Body of pancreas (tissue), 4 donors: ENCODE results near the gene CAMSAP1. TPM values are rescaled to one million over a fixed set of nuclear protein-coding genes. Genes with fewer than 3 reads are reported as not detected.

Experiments
- ATAC-seq: fragments of 150-250 bp; one replicate; pipeline ENCODE4 v1.9.1; 2016
- DNase-seq, 4 donors: peaks; one replicate each; pipeline ENCODE4 v3.0.0-alpha.2; 2019
- H3K27ac ChIP-seq, 4 donors: fragments of 200-600 bp; sonication (generic); 1 replicate in 3 of 4; 2 replicates in 1 of 4; pipeline versions ENCODE4 v1.5.1 to v1.6.1; 2016 to 2019; ENCODE audit warnings: mild to moderate bottlenecking in 1 of 4, mixed read lengths in 1 of 4, moderate library complexity in 1 of 4
- H3K27me3 ChIP-seq, 2 donors: fragments of 200-600 bp; sonication (generic); one replicate each; pipeline ENCODE4 v1.6.0; 2016; ENCODE audit warnings: mild to moderate bottlenecking in 1 of 2
- H3K36me3 ChIP-seq, 2 donors: fragments of 200-600 bp; sonication (generic); replicated peaks in 1 of 2; 2 replicates each; pipeline ENCODE4 v1.5.1; 2016; ENCODE audit warnings: low read depth in 2 of 2; ENCODE audit not compliant: insufficient read depth in 1 of 2
- H3K4me1 ChIP-seq: fragments of 200-600 bp; sonication (generic); one replicate; pipeline ENCODE4 v1.6.0; 2016
- H3K4me3 ChIP-seq, 2 donors: fragments of 200-600 bp; sonication (generic); 1 replicate in 1 of 2; 2 replicates in 1 of 2; pipeline ENCODE4 v1.5.1; 2016 to 2019
- H3K9me3 ChIP-seq, 3 donors: fragments of 200-600 bp; sonication (generic); 1 replicate in 2 of 3; 2 replicates in 1 of 3; pipeline ENCODE4 v1.5.1; 2016
- POLR2A ChIP-seq, 3 donors: fragments of 450-650 bp; IDR thresholded peaks; one replicate each; pipeline ENCODE4 v1.6.1; 2016; ENCODE audit warnings: antibody characterized with exemption in 3 of 3, mild to moderate bottlenecking in 2 of 3
- WGBS, 2 donors: methylation state at CpG; one replicate each; pipeline ENCODE4 v1.1.5; 2017; 5-methylcytosine and 5-hydroxymethylcytosine counted together
- intact Hi-C: fragments of 100-400 bp; cut with DNase I; formaldehyde crosslinking; loops from one replicate; pipeline ENCODE4 v1.15.1; 2023
- total RNA-seq, 2 donors: library from RNA; depleted of rRNA; stranded (reverse); fragments of >200 nt; gene quantifications; one replicate each; pipeline ENCODE4 v1.1.0, GENCODE V29; 2016
- TF ChIP-seq, protein P1 (sequence below), 7 experiments: fragments of 450-650 bp in 4 of 7; fragments of 200-600 bp in 3 of 7; sonication (generic) in 3 of 7; IDR thresholded peaks; one replicate each; pipeline ENCODE4 v1.5.1; 2016 to 2019; ENCODE audit warnings: antibody characterized with exemption in 7 of 7

The CAMSAP1 gene
- total RNA-seq, 2 donors from 2014 or later = 14.8 to 30.3 TPM

DNA sequence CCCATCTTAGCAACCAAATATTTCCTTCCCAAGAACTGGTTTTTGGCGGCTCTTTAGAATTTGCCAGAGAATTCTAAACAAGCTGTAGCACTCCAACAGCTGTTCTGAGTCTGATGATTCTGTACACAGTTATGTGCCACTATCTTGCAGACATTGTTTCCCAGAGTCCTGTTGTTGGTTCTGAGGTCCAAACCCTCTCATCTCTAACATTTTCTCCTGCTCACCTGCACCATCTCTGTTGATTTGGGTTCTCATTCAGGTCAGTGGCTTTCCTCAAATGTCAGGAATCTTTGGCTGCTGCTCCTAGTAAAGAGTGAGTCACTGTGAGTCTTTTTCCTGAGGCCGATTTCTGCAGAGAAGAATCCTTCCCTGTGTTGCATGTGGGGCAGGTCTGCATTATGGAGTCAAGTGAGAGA, 50.0 kb downstream of the CAMSAP1 start:
- no peak for TF ChIP-seq POLR2A (IDR thresholded peaks at IDR 0.05)
- TF ChIP-seq, protein P1, sequence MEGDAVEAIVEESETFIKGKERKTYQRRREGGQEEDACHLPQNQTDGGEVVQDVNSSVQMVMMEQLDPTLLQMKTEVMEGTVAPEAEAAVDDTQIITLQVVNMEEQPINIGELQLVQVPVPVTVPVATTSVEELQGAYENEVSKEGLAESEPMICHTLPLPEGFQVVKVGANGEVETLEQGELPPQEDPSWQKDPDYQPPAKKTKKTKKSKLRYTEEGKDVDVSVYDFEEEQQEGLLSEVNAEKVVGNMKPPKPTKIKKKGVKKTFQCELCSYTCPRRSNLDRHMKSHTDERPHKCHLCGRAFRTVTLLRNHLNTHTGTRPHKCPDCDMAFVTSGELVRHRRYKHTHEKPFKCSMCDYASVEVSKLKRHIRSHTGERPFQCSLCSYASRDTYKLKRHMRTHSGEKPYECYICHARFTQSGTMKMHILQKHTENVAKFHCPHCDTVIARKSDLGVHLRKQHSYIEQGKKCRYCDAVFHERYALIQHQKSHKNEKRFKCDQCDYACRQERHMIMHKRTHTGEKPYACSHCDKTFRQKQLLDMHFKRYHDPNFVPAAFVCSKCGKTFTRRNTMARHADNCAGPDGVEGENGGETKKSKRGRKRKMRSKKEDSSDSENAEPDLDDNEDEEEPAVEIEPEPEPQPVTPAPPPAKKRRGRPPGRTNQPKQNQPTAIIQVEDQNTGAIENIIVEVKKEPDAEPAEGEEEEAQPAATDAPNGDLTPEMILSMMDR (IDR thresholded peaks at IDR 0.05) = no peak
- DNase-seq = no peak
- Histone ChIP-seq H3K4me3 (no peak overlapping the region), H3K4me1 (no peaks in the 10 kb centered on the region), H3K27ac (no peak overlapping the region), H3K36me3 (no peaks in the 10 kb centered on the region), H3K27me3 (no peaks in the 10 kb centered on the region), H3K9me3 (no peaks in the 10 kb centered on the region)
- ATAC-seq = no peak
- intact Hi-C loops = no loop called here
- WGBS, 2 donors = 89 to 92% methylated on average over 2 of the region's 2 CpGs

DNA sequence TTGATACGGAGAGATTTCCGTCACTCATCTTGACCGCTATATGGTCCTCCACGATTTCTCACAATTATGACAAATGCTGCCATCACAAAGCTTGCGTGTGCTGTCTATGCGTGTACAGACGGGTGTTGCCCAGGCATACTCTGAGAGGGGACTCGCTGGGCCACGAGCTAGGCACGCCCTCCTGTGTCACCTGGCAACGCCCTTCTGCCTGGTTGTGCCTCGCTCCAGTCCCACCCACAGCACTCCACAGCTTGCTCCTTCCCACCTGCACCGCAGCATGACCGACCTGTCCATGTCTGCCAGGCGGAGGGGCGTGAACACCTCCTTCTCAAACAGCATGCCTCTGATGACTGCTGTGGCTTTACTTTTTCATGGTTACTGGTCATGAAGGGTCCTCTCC, 55.6 kb downstream of the CAMSAP1 start:
- ATAC-seq = no peak
- TF ChIP-seq POLR2A (IDR thresholded peaks at IDR 0.05) = no peak
- DNase-seq = peak in 3 of 4 donors; percentile 35 to 50 (median 41)
- 87 to 93% methylated on average over 16 of the region's 16 CpGs for WGBS, 2 donors
- Histone ChIP-seq H3K27ac (no peak overlapping the region), H3K4me3 (no peak overlapping the region), H3K9me3 (no peaks in the 10 kb centered on the region), H3K36me3 (no peaks in the 10 kb centered on the region), H3K27me3 (no peaks in the 10 kb centered on the region), H3K4me1 (no peaks in the 10 kb centered on the region)
- intact Hi-C loops = no loop called here

DNA sequence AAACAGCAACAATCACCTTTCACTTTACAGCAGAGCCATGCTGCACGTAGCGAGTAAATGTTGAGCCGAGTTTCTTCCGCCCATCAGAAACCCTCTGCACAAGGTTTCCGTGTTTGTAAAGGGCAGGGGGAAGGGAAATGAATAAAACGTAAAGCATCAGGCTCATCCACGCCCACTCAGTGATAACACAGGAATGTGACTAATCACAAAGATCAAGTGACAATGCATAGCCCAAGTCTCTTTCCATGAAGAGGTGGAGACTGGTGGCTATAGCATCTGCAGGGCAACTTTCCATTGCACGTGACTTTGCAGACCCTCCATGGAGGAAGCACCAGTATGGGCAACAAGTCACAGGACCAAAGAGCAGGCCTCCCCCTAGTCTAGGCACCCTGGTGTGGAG, 56.6 kb downstream of the CAMSAP1 start:
- H3K4me3 ChIP-seq = no peak overlapping the region
- 79 to 87% methylated on average over 8 of the region's 8 CpGs for WGBS, 2 donors
- H3K4me1 ChIP-seq = no peaks in the 10 kb centered on the region
- TF ChIP-seq, protein P1 (IDR thresholded peaks at IDR 0.05) = no peak
- TF ChIP-seq POLR2A (IDR thresholded peaks at IDR 0.05) = no peak
- no peaks in the 10 kb centered on the region for H3K36me3 ChIP-seq
- H3K27ac ChIP-seq = no peak overlapping the region
- no peaks in the 10 kb centered on the region for H3K27me3 ChIP-seq
- intact Hi-C loops = no loop called here
- no peak for DNase-seq
- H3K9me3 ChIP-seq = no peaks in the 10 kb centered on the region
- ATAC-seq = no peak

- Histone ChIP-seq H3K36me3 (no peaks in the 10 kb centered on the region), H3K27me3 (no peaks in the 10 kb centered on the region), H3K4me3 (no peak overlapping the region), H3K27ac (no peak overlapping the region), H3K9me3 (no peaks in the 10 kb centered on the region), H3K4me1 (no peaks in the 10 kb centered on the region)
- TF ChIP-seq, protein P1 (IDR thresholded peaks at IDR 0.05) = no peak
- no peak for TF ChIP-seq POLR2A (IDR thresholded peaks at IDR 0.05)
- no peak for ATAC-seq
- WGBS, 2 donors = 87 to 88% methylated on average over 8 of the region's 8 CpGs
- no peak for DNase-seq
- intact Hi-C loops = no loop called here
Observed at GRCh38 chr9:135849181-135849580, 58.2 kb downstream of the CAMSAP1 start.

- Histone ChIP-seq H3K4me3 (no peak overlapping the region), H3K27me3 (no peaks in the 10 kb centered on the region), H3K36me3 (no peaks in the 10 kb centered on the region), H3K9me3 (no peaks in the 10 kb centered on the region), H3K4me1 (no peaks in the 10 kb centered on the region), H3K27ac (no peak overlapping the region)
- no peak for DNase-seq
- ATAC-seq = no peak
- TF ChIP-seq POLR2A (IDR thresholded peaks at IDR 0.05) = no peak
- TF ChIP-seq, protein P1 (IDR thresholded peaks at IDR 0.05) = no peak
- 84% methylated on average over 10 to 13 of the region's 13 CpGs for WGBS, 2 donors
- intact Hi-C loops = no loop called here
Observed at GRCh38 chr9:135848341-135849047, 58.9 kb downstream of the CAMSAP1 start.
